IMR-90 (cell line): ENCODE results near the gene S100Z. TPM values are rescaled to one million over a fixed set of nuclear protein-coding genes. Genes with fewer than 3 reads are reported as not detected.

Experiments used
- ATAC-seq: fragments of 200-7000 bp; cut with Tn5 transposase; 2 replicates; pipeline ENCODE4 v1.9.1; 2020; ENCODE audit warnings: low read depth, mild to moderate bottlenecking, moderate library complexity
- BruUV-seq: library from RNA; stranded (reverse); fragments of 400-500 nt; replicated peaks from 2 replicates; lab custom pipeline; 2021; lab: Mats Ljungman, UMichigan
- CTCF ChIA-PET: fragments of 300-600 bp; formaldehyde crosslinking; extraction: SDS; loops from one replicate; lab custom pipeline; 2021; ENCODE audit warnings: antibody characterized with exemption; lab: Yijun Ruan, JAX
- POLR2A ChIA-PET: fragments of 300-600 bp; sonication (Branson Sonifier 250); formaldehyde crosslinking; loops from one replicate; lab custom pipeline; 2022; ENCODE audit warnings: antibody characterized with exemption; ENCODE audit not compliant: unreplicated experiment; lab: Charles Lee
- DNase-seq: peaks from one replicate; pipeline ENCODE4 v3.0.0; 2013
- H2AFZ ChIP-seq: replicated peaks from 2 replicates; pipeline ENCODE3; 2013; ENCODE audit warnings: low read length, mild to moderate bottlenecking; ENCODE audit not compliant: poor library complexity
- H2AK5ac ChIP-seq: 2 replicates; pipeline ENCODE4 v1.6.1; 2013; ENCODE audit warnings: low read depth, low read length, inconsistent platforms
- H2AK9ac ChIP-seq: replicated peaks from 2 replicates; pipeline ENCODE3; 2013; ENCODE audit warnings: mild to moderate bottlenecking, low read depth, low read length, moderate library complexity; ENCODE audit not compliant: poor library complexity
- H2BK120ac ChIP-seq: 2 replicates; pipeline ENCODE4 v1.6.1; 2013; ENCODE audit warnings: low read depth, low read length, inconsistent platforms
- H2BK15ac ChIP-seq: 3 replicates; pipeline ENCODE4 v1.6.1; 2013; ENCODE audit warnings: low read depth, low read length, inconsistent platforms
- H2BK20ac ChIP-seq: 2 replicates; pipeline ENCODE4 v1.6.1; 2013; ENCODE audit warnings: low read depth, mild to moderate bottlenecking, inconsistent platforms, low read length, moderate library complexity
- H2BK5ac ChIP-seq: 2 replicates; pipeline ENCODE4 v1.6.1; 2013; ENCODE audit warnings: mild to moderate bottlenecking, low read depth, low read length, inconsistent platforms; ENCODE audit not compliant: poor library complexity, severe bottlenecking
- H3K14ac ChIP-seq: replicated peaks from 2 replicates; pipeline ENCODE4 v1.6.1; 2013; ENCODE audit warnings: low read depth, low read length, inconsistent platforms
- H3K18ac ChIP-seq: 2 replicates; pipeline ENCODE4 v1.6.1; 2013; ENCODE audit warnings: low read depth, low read length, control low read depth
- H3K23ac ChIP-seq: 2 replicates; pipeline ENCODE4 v1.6.1; 2013; ENCODE audit warnings: low read depth, low read length, inconsistent platforms
- H3K27ac ChIP-seq: 2 replicates; pipeline ENCODE4 v1.5.1; 2013; ENCODE audit warnings: mild to moderate bottlenecking, control low read depth, low read length; ENCODE audit not compliant: insufficient read depth
- H3K27me3 ChIP-seq: 2 replicates; pipeline ENCODE4 v1.6.1; 2013; ENCODE audit warnings: low read length; ENCODE audit not compliant: control insufficient read depth, insufficient read depth
- H3K36me3 ChIP-seq: 2 replicates; pipeline ENCODE4 v1.6.1; 2013; ENCODE audit warnings: low read length, mixed read lengths; ENCODE audit not compliant: control insufficient read depth, insufficient read depth
- H3K4ac ChIP-seq: 2 replicates; pipeline ENCODE4 v1.6.1; 2013; ENCODE audit warnings: low read depth, low read length, inconsistent platforms
- H3K4me1 ChIP-seq: 2 replicates; pipeline ENCODE4 v1.6.1; 2013; ENCODE audit warnings: low read length, mixed read lengths; ENCODE audit not compliant: control insufficient read depth, insufficient read depth
- H3K4me2 ChIP-seq: 2 replicates; pipeline ENCODE4 v1.6.1; 2013; ENCODE audit warnings: low read depth, mild to moderate bottlenecking, control low read depth, low read length, moderate library complexity
- H3K4me3 ChIP-seq: 2 replicates; pipeline ENCODE4 v1.5.1; 2013; ENCODE audit warnings: low read depth, mild to moderate bottlenecking, control low read depth, low read length, moderate library complexity; ENCODE audit not compliant: insufficient read depth
- H3K56ac ChIP-seq: 2 replicates; pipeline ENCODE4 v1.6.1; 2013; ENCODE audit warnings: low read length, inconsistent platforms; ENCODE audit not compliant: insufficient read depth; ENCODE audit errors: extremely low read depth
- H3K79me1 ChIP-seq, 2 experiments: 2 replicates each; pipeline ENCODE4 v1.6.1; 2013; ENCODE audit warnings: low read length in 2 of 2, inconsistent platforms in 1 of 2, low read depth in 1 of 2
- H3K9ac ChIP-seq: 2 replicates; pipeline ENCODE4 v1.6.1; 2013; ENCODE audit warnings: low read depth, low read length, control low read depth
- H3K9me1 ChIP-seq: 2 replicates; pipeline ENCODE4 v1.6.1; 2013; ENCODE audit warnings: low read length, inconsistent platforms; ENCODE audit not compliant: insufficient read depth
- H3K9me3 ChIP-seq: 2 replicates; pipeline ENCODE4 v1.6.1; 2013; ENCODE audit warnings: low read length; ENCODE audit not compliant: control insufficient read depth, insufficient read depth
- H4K20me1 ChIP-seq: 2 replicates; pipeline ENCODE4 v1.6.1; 2013; ENCODE audit warnings: low read length, inconsistent platforms; ENCODE audit not compliant: insufficient read depth
- H4K5ac ChIP-seq: 2 replicates; pipeline ENCODE4 v1.6.1; 2013; ENCODE audit warnings: mild to moderate bottlenecking, low read depth, low read length, control low read depth
- H4K8ac ChIP-seq, 2 experiments: 2 replicates each; pipeline ENCODE4 v1.6.1; 2013; ENCODE audit warnings: low read depth in 2 of 2, low read length in 2 of 2, control low read depth in 1 of 2, inconsistent platforms in 1 of 2
- H4K91ac ChIP-seq: 2 replicates; pipeline ENCODE4 v1.6.1; 2013; ENCODE audit warnings: low read depth, low read length, inconsistent platforms; ENCODE audit not compliant: insufficient read depth
- BHLHE40 ChIP-seq: fragments of 150-350 bp; IDR thresholded peaks from 2 replicates; pipeline ENCODE4 v1.6.1; 2016; ENCODE audit warnings: mild to moderate bottlenecking, low read depth, low read length
- CEBPB ChIP-seq: IDR thresholded peaks from 2 replicates; pipeline ENCODE4 v1.6.1; 2012; ENCODE audit warnings: low read depth, low read length, improper control_type of control experiment
- CHD1 ChIP-seq: IDR thresholded peaks from 2 replicates; pipeline ENCODE4 v1.6.1; 2012; ENCODE audit warnings: low read depth, low read length, improper control_type of control experiment
- FOS ChIP-seq: fragments of 150-350 bp; IDR thresholded peaks from 2 replicates; pipeline ENCODE4 v1.6.1; 2016; ENCODE audit warnings: low read depth, low read length
- MAFK ChIP-seq: IDR thresholded peaks from 2 replicates; pipeline ENCODE4 v1.6.1; 2012; ENCODE audit warnings: low read depth, low read length, improper control_type of control experiment
- MXI1 ChIP-seq: IDR thresholded peaks from 2 replicates; pipeline ENCODE4 v1.6.1; 2012; ENCODE audit warnings: low read depth, mild to moderate bottlenecking, low read length, moderate library complexity, borderline replicate concordance
- NFE2L2 ChIP-seq: fragments of 150-350 bp; IDR thresholded peaks from 2 replicates; pipeline ENCODE4 v1.6.1; 2016; ENCODE audit warnings: low read depth, mild to moderate bottlenecking, low read length
- POLR2A ChIP-seq: IDR thresholded peaks from 2 replicates; pipeline ENCODE4 v1.6.1; 2012; ENCODE audit warnings: mild to moderate bottlenecking, low read depth, low read length
- RAD21 ChIP-seq: IDR thresholded peaks from 2 replicates; pipeline ENCODE4 v1.6.1; 2012; ENCODE audit warnings: low read length, improper control_type of control experiment
- RCOR1 ChIP-seq: IDR thresholded peaks from 2 replicates; pipeline ENCODE4 v1.6.1; 2012; ENCODE audit warnings: mild to moderate bottlenecking, low read length, improper control_type of control experiment; ENCODE audit not compliant: insufficient replicate concordance
- RFX5 ChIP-seq: IDR thresholded peaks from 2 replicates; pipeline ENCODE4 v1.8.0; 2012; ENCODE audit warnings: low read depth, mild to moderate bottlenecking, low read length, moderate library complexity
- SMC3 ChIP-seq: fragments of 150-350 bp; IDR thresholded peaks from 2 replicates; pipeline ENCODE4 v1.6.1; 2016; ENCODE audit warnings: low read depth, mild to moderate bottlenecking, antibody characterized with exemption, low read length, moderate library complexity
- WGBS, 2 experiments: methylation state at CpG; one replicate each; pipeline versions ENCODE4 v1.1.5 to v1.1.7; 2013; ENCODE audit warnings: missing lambda C conversion rate in 2 of 2; ENCODE audit not compliant: insufficient read length in 1 of 2; ENCODE audit errors: extremely low coverage in 2 of 2; 5-methylcytosine and 5-hydroxymethylcytosine counted together
- dilution Hi-C: fragments of 300-500 bp; cut with HindIII; formaldehyde crosslinking; loops from one replicate; pipeline ENCODE4 v1.14.3; 2018; ENCODE audit warnings: low sequenced_read_pairs; ENCODE audit not compliant: unreplicated experiment
- in situ Hi-C: fragments of 300-500 bp; cut with MboI; formaldehyde crosslinking; loops from 3 replicates; pipeline ENCODE4 v1.14.3; 2019; ENCODE audit warnings: low sequenced_read_pairs, inconsistent platforms, mixed read lengths
- intact Hi-C: fragments of 100-400 bp; cut with micrococcal nuclease; formaldehyde crosslinking; loops from 2 replicates; pipeline ENCODE4 v1.10.0; 2022
- polyA plus RNA-seq, 3 experiments: library from polyadenylated mRNA; depleted of rRNA; stranded (reverse); fragments of >200 nt; gene quantifications; 2 replicates each; pipeline ENCODE4 v1.2.3, GENCODE V29; 2012; ENCODE audit warnings: low replicate concordance in 1 of 3
- total RNA-seq: library from RNA; depleted of rRNA; stranded (reverse); fragments of >200 nt; gene quantifications from 2 replicates; pipeline ENCODE4 v1.2.3, GENCODE V29; 2012
- TF ChIP-seq, protein P1 (sequence below): conservative IDR thresholded peaks from 2 replicates; pipeline ENCODE4 v1.5.1; 2012; ENCODE audit warnings: mild to moderate bottlenecking, low read depth, low read length, improper control_type of control experiment
- TF ChIP-seq, protein P2 (sequence below): fragments of 150-350 bp; IDR thresholded peaks from 2 replicates; pipeline ENCODE4 v1.6.1; 2016; ENCODE audit warnings: low read depth, mild to moderate bottlenecking, low read length, moderate library complexity, borderline replicate concordance
- TF ChIP-seq, protein P3 (sequence below): fragments of 150-350 bp; IDR thresholded peaks from 2 replicates; pipeline ENCODE4 v1.6.1; 2017; ENCODE audit warnings: mild to moderate bottlenecking, antibody characterized with exemption, low read length, low read depth

Gene S100Z
- total and polyA plus RNA-seq, 2 of the 4 experiments (the other 2 are of a cell fraction) = not detected

DNA sequence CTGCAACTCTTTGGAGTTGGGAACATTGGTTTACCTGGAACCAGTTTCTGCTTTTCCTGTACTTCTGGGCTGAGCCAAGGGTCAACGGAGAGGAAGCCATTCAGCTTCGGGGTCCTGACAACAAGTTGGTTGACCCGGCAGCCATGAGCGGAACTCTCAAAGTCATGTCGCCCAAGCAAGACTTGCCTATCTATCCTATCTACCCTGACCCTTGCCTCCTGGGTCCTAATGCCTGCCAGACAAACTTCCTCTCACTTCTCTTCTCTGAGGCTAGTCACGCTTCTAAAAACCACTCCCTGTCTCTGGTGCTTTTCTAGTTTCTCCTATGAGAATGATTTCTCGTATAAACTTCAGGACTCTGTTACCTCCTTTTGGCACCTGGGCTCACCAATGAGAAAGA, 58.4 kb downstream of the S100Z start:
- no peak overlapping the region for H2AK5ac ChIP-seq
- H4K8ac ChIP-seq = no peak overlapping the region
- no peak overlapping the region for H2BK15ac ChIP-seq
- in situ Hi-C loops (no loop called here), dilution Hi-C loops (no loop called here), intact Hi-C loops (no loop called here)
- H3K79me1 ChIP-seq = no peaks in the 10 kb centered on the region
- H2AFZ ChIP-seq = no peak overlapping the region
- ATAC-seq = no peak
- POLR2A ChIA-PET = no interaction called here
- no peak overlapping the region for H4K5ac ChIP-seq
- H3K23ac ChIP-seq = no peak overlapping the region
- no peak overlapping the region for H3K4me2 ChIP-seq
- H3K18ac ChIP-seq = no peak overlapping the region
- WGBS, 2 experiments = 91% methylated on average over 4 of the region's 7 CpGs; no CpG with 5 or more reads in 1 of the 2 experiments
- no peaks in the 10 kb centered on the region for H3K4me1 ChIP-seq
- H2AK9ac ChIP-seq = no peak overlapping the region
- H3K27ac ChIP-seq = no peak overlapping the region
- no peak overlapping the region for H4K91ac ChIP-seq
- no peaks in the 10 kb centered on the region for H3K36me3 ChIP-seq
- no peak overlapping the region for H3K4ac ChIP-seq
- H3K9me3 ChIP-seq = no peaks in the 10 kb centered on the region
- BruUV-seq = no TSS peak
- no peak overlapping the region for H2BK120ac ChIP-seq
- H3K14ac ChIP-seq = no peak overlapping the region
- no peaks in the 10 kb centered on the region for H4K20me1 ChIP-seq
- no peak overlapping the region for H3K4me3 ChIP-seq
- no peaks in the 10 kb centered on the region for H3K9me1 ChIP-seq
- H2BK5ac ChIP-seq = no peak overlapping the region
- no peak overlapping the region for H2BK20ac ChIP-seq
- H3K56ac ChIP-seq = no peak overlapping the region
- TF ChIP-seq FOS = no peak
- TF ChIP-seq SMC3 = no peak
- TF ChIP-seq, protein P1, sequence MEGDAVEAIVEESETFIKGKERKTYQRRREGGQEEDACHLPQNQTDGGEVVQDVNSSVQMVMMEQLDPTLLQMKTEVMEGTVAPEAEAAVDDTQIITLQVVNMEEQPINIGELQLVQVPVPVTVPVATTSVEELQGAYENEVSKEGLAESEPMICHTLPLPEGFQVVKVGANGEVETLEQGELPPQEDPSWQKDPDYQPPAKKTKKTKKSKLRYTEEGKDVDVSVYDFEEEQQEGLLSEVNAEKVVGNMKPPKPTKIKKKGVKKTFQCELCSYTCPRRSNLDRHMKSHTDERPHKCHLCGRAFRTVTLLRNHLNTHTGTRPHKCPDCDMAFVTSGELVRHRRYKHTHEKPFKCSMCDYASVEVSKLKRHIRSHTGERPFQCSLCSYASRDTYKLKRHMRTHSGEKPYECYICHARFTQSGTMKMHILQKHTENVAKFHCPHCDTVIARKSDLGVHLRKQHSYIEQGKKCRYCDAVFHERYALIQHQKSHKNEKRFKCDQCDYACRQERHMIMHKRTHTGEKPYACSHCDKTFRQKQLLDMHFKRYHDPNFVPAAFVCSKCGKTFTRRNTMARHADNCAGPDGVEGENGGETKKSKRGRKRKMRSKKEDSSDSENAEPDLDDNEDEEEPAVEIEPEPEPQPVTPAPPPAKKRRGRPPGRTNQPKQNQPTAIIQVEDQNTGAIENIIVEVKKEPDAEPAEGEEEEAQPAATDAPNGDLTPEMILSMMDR = no peak
- no peak for TF ChIP-seq POLR2A
- TF ChIP-seq RAD21 = no peak
- TF ChIP-seq BHLHE40 = no peak
- TF ChIP-seq NFE2L2 = no peak
- TF ChIP-seq, protein P2, sequence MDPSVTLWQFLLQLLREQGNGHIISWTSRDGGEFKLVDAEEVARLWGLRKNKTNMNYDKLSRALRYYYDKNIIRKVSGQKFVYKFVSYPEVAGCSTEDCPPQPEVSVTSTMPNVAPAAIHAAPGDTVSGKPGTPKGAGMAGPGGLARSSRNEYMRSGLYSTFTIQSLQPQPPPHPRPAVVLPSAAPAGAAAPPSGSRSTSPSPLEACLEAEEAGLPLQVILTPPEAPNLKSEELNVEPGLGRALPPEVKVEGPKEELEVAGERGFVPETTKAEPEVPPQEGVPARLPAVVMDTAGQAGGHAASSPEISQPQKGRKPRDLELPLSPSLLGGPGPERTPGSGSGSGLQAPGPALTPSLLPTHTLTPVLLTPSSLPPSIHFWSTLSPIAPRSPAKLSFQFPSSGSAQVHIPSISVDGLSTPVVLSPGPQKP = no peak
- no peak for TF ChIP-seq MAFK
- TF ChIP-seq RFX5 = no peak
- TF ChIP-seq CEBPB = no peak
- TF ChIP-seq RCOR1 = no peak
- TF ChIP-seq CHD1 = no peak
- TF ChIP-seq, protein P3, sequence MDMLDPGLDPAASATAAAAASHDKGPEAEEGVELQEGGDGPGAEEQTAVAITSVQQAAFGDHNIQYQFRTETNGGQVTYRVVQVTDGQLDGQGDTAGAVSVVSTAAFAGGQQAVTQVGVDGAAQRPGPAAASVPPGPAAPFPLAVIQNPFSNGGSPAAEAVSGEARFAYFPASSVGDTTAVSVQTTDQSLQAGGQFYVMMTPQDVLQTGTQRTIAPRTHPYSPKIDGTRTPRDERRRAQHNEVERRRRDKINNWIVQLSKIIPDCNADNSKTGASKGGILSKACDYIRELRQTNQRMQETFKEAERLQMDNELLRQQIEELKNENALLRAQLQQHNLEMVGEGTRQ = no peak
- no peak for TF ChIP-seq MXI1
- no peak for DNase-seq
- CTCF ChIA-PET = interaction anchor here (0.6 kb wide), 1 partner anchor 208 kb away, joined by 3 read pairs; no protein-coding TSS in a partner anchor
- no peak overlapping the region for H3K9ac ChIP-seq
- no peaks in the 10 kb centered on the region; the same call in 1 of the 2 replicates for H3K27me3 ChIP-seq
